Rectal smooth muscle tissue (tissue), 1 donor: Measurements from ENCODE around the gene DLG2.

Experiments used
- H3K27ac ChIP-seq: one replicate; pipeline ENCODE4 v1.7.0; 2013; ENCODE audit warnings: low read depth, low read length, inconsistent platforms
- H3K27me3 ChIP-seq: one replicate; pipeline ENCODE4 v1.7.0; 2013; ENCODE audit warnings: low read length; ENCODE audit not compliant: control insufficient read depth, insufficient read depth
- H3K36me3 ChIP-seq: one replicate; pipeline ENCODE4 v1.7.0; 2013; ENCODE audit warnings: low read length; ENCODE audit not compliant: control insufficient read depth, insufficient read depth
- H3K4me1 ChIP-seq: one replicate; pipeline ENCODE4 v1.7.0; 2013; ENCODE audit warnings: low read length; ENCODE audit not compliant: control insufficient read depth, insufficient read depth
- H3K4me3 ChIP-seq: one replicate; pipeline ENCODE4 v1.7.0; 2013; ENCODE audit warnings: low read length
- H3K9ac ChIP-seq: one replicate; pipeline ENCODE4 v1.7.0; 2013; ENCODE audit warnings: low read length

DLG2 gene

GRCh38 chr11:84290647-84291046 lies 1336.5 kb downstream of the DLG2 start:
- Histone ChIP-seq H3K4me3 (no peak overlapping the region), H3K27me3 (no peaks in the 10 kb centered on the region), H3K27ac (no peak overlapping the region), H3K4me1 (no peaks in the 10 kb centered on the region), H3K9ac (no peak overlapping the region), H3K36me3 (no peaks in the 10 kb centered on the region)

- H3K36me3 ChIP-seq = no peaks in the 10 kb centered on the region
- no peaks in the 10 kb centered on the region for H3K4me1 ChIP-seq
- H3K27ac ChIP-seq = no peak overlapping the region
Measured at GRCh38 chr11:84289381-84289906, 1337.7 kb downstream of the DLG2 start.

GRCh38 chr11:84273541-84273940 lies 1353.6 kb downstream of the DLG2 start:
- H3K9ac ChIP-seq = no peak overlapping the region
- H3K4me3 ChIP-seq = no peak overlapping the region
- no peaks in the 10 kb centered on the region for H3K27me3 ChIP-seq
- no peaks in the 10 kb centered on the region for H3K4me1 ChIP-seq
- H3K27ac ChIP-seq = no peak overlapping the region
- H3K36me3 ChIP-seq = no peaks in the 10 kb centered on the region

More at GRCh38 chr11:84289381-84289906, 1337.7 kb downstream of the DLG2 start:
- Histone ChIP-seq H3K4me3 (no peak overlapping the region), H3K9ac (no peak overlapping the region), H3K27me3 (no peaks in the 10 kb centered on the region)

GRCh38 chr11:84270466-84270865 lies 1356.7 kb downstream of the DLG2 start:
- Histone ChIP-seq H3K27me3 (no peaks in the 10 kb centered on the region), H3K36me3 (no peaks in the 10 kb centered on the region), H3K4me1 (no peaks in the 10 kb centered on the region), H3K9ac (no peak overlapping the region), H3K4me3 (no peak overlapping the region), H3K27ac (no peak overlapping the region)

GRCh38 chr11:84264066-84264465 lies 1363.1 kb downstream of the DLG2 start:
- Histone ChIP-seq H3K9ac (no peak overlapping the region), H3K36me3 (no peaks in the 10 kb centered on the region), H3K27ac (no peak overlapping the region), H3K4me3 (no peak overlapping the region), H3K4me1 (no peaks in the 10 kb centered on the region), H3K27me3 (no peaks in the 10 kb centered on the region)

GRCh38 chr11:84261707-84262106 lies 1365.4 kb downstream of the DLG2 start:
- Histone ChIP-seq H3K9ac (no peak overlapping the region), H3K36me3 (no peaks in the 10 kb centered on the region), H3K27ac (no peak overlapping the region), H3K27me3 (no peaks in the 10 kb centered on the region), H3K4me3 (no peak overlapping the region), H3K4me1 (no peaks in the 10 kb centered on the region)

- Histone ChIP-seq H3K36me3 (no peaks in the 10 kb centered on the region), H3K4me1 (no peaks in the 10 kb centered on the region), H3K4me3 (no peak overlapping the region), H3K9ac (no peak overlapping the region), H3K27me3 (no peaks in the 10 kb centered on the region), H3K27ac (no peak overlapping the region)
Measured at GRCh38 chr11:84260862-84261261, 1366.3 kb downstream of the DLG2 start.

GRCh38 chr11:84256618-84257017 lies 1370.5 kb downstream of the DLG2 start:
- no peak overlapping the region for H3K27ac ChIP-seq
- no peak overlapping the region for H3K9ac ChIP-seq
- H3K27me3 ChIP-seq = no peaks in the 10 kb centered on the region
- H3K4me3 ChIP-seq = no peak overlapping the region
- no peaks in the 10 kb centered on the region for H3K4me1 ChIP-seq
- no peaks in the 10 kb centered on the region for H3K36me3 ChIP-seq

- Histone ChIP-seq H3K27ac (no peak overlapping the region), H3K27me3 (no peaks in the 10 kb centered on the region), H3K9ac (no peak overlapping the region)
Measured at GRCh38 chr11:84255483-84255882, 1371.7 kb downstream of the DLG2 start.

GRCh38 chr11:84250834-84251613 lies 1376.1 kb downstream of the DLG2 start:
- Histone ChIP-seq H3K27ac (no peak overlapping the region), H3K4me3 (no peak overlapping the region), H3K9ac (no peak overlapping the region), H3K4me1 (no peaks in the 10 kb centered on the region), H3K27me3 (no peaks in the 10 kb centered on the region), H3K36me3 (no peaks in the 10 kb centered on the region)

More at GRCh38 chr11:84255483-84255882, 1371.7 kb downstream of the DLG2 start:
- H3K4me1 ChIP-seq = no peaks in the 10 kb centered on the region
- H3K36me3 ChIP-seq = no peaks in the 10 kb centered on the region
- H3K4me3 ChIP-seq = no peak overlapping the region

- Histone ChIP-seq H3K4me1 (no peaks in the 10 kb centered on the region), H3K27ac (no peak overlapping the region), H3K4me3 (no peak overlapping the region), H3K9ac (no peak overlapping the region), H3K27me3 (no peaks in the 10 kb centered on the region), H3K36me3 (no peaks in the 10 kb centered on the region)
Measured at GRCh38 chr11:84249344-84250135, 1377.6 kb downstream of the DLG2 start.

GRCh38 chr11:84247926-84248325 lies 1379.2 kb downstream of the DLG2 start:
- Histone ChIP-seq H3K27ac (no peak overlapping the region), H3K4me3 (no peak overlapping the region), H3K27me3 (no peaks in the 10 kb centered on the region), H3K9ac (no peak overlapping the region), H3K36me3 (no peaks in the 10 kb centered on the region), H3K4me1 (no peaks in the 10 kb centered on the region)
